AG09319 (cell line): Measurements from ENCODE around the gene AGRN.

Source experiments
- DNase-seq: peaks from one replicate; pipeline ENCODE4 v3.0.0-alpha.2; 2010; ENCODE audit warnings: low read depth; ENCODE audit errors: extremely low read depth
- CTCF ChIP-seq: IDR thresholded peaks from 2 replicates; pipeline ENCODE4 v1.5.1; 2011; ENCODE audit warnings: low read depth, mild to moderate bottlenecking, inconsistent platforms, low read length, moderate library complexity

AGRN gene

GRCh38 chr1:1035291-1035943 lies 15.5 kb downstream of the AGRN start:
- DNase-seq: no peak
- no peak for TF ChIP-seq CTCF

- TF ChIP-seq CTCF: no peak
- DNase-seq: no peak
These were observed 17.7 kb downstream of the AGRN start for GRCh38 chr1:1037366-1038327.

- TF ChIP-seq CTCF: no peak
- DNase-seq: no peak
These were observed 18.8 kb downstream of the AGRN start for GRCh38 chr1:1038694-1039093.

GRCh38 chr1:1039145-1039910 lies 19.4 kb downstream of the AGRN start:
- no peak for DNase-seq

GRCh38 chr1:1040004-1040991 lies 20.4 kb downstream of the AGRN start:
- TF ChIP-seq CTCF: peak; percentile 4
- DNase-seq: peak; percentile 49

More at GRCh38 chr1:1039145-1039910, 19.4 kb downstream of the AGRN start:
- no peak for TF ChIP-seq CTCF

- no peak for DNase-seq
- no peak for TF ChIP-seq CTCF
These were observed 21.2 kb downstream of the AGRN start for GRCh38 chr1:1041092-1041523.
